ENCODE results near the gene PCNX1. TPM values are rescaled to one million over a fixed set of nuclear protein-coding genes. Genes with fewer than 3 reads are reported as not detected.

PCNX1 gene
- total and polyA plus RNA-seq, 9 of the 15 experiments (the other 6 are each of a cell fraction or from before 2014, with no cell fraction given), result 0.30 to 4.5 (median 2.3) TPM

GRCh38 chr14:71141701-71142374 lies 234.6 kb downstream of the PCNX1 start:
- Histone ChIP-seq H2AFZ (ENCODE audit: low read depth, low read length) (no peak overlapping the region), H3K9me3 (replicated peaks; ENCODE audit: control insufficient read depth, insufficient read depth, low read depth, low read length) (no peaks in the 10 kb centered on the region), H3K36me3 (ENCODE audit: control insufficient read depth, insufficient read depth, low read length) (no peaks in the 10 kb centered on the region), H3K4me2 (ENCODE audit: insufficient read depth, low read length) (no peak overlapping the region), H4K20me1 (replicated peaks; ENCODE audit: control insufficient read depth, insufficient read depth, low read length) (no peaks in the 10 kb centered on the region), H3K4me3 (no peak overlapping the region), H3K4me1 (replicated peaks in 1 of 2; ENCODE audit: control insufficient read depth in 2 of 2, insufficient read depth in 2 of 2, low read length in 2 of 2) (peaks cover 0 to 12% of the 10 kb centered on the region in 2 experiments; a peak in 4 of 5 replicates), H3K27me3 (ENCODE audit: control insufficient read depth in 2 of 2, insufficient read depth in 2 of 2, low read length in 2 of 2) (no peaks in the 10 kb centered on the region), H3K9me1 (ENCODE audit: control insufficient read depth, insufficient read depth, low read length) (no peaks in the 10 kb centered on the region), H3K9ac (ENCODE audit: insufficient read depth in 1 of 2, low read depth in 2 of 2, low read length in 2 of 2) (no peak overlapping the region), H3K27ac (ENCODE audit: extremely low read depth, low read depth, low read length) (no peak overlapping the region), H3K79me2 (ENCODE audit: control insufficient read depth, insufficient read depth, low read length) (no peaks in the 10 kb centered on the region)
- FAIRE-seq (no peak), DNase-seq (ENCODE audit: extremely low read depth in 1 of 4, low spot score in 3 of 4) (no peak), ATAC-seq (no peak)
- intact Hi-C loops (cut with micrococcal nuclease) (loop anchor here (5.0 kb wide), 1 partner anchor 610 kb away; no protein-coding TSS in a partner anchor), in situ Hi-C loops (cut with MboI) (no loop called here)
- ChIA-PET CTCF (ENCODE audit: low intra/inter-chr PET ratio) (no interaction called here), POLR2A (interaction anchor here (0.8 kb wide), 1 partner anchor 10 kb away, joined by 3 read pairs; no protein-coding TSS in a partner anchor)
- BruUV-seq (replicated peaks), result no TSS peak
- 46% methylated on average over 4 of the region's 4 CpGs for WGBS (ENCODE audit: insufficient coverage, low coverage, missing lambda C conversion rate)
- TF ChIP-seq THRAP3 (IDR thresholded peaks at IDR 0.05; ENCODE audit: borderline replicate concordance) (no peak), ZNF253 (CRISPR knock-in tag; conservative IDR thresholded peaks at IDR 0.05) (no peak), POLR3A (IDR thresholded peaks at IDR 0.05; ENCODE audit: borderline replicate concordance, extremely low read depth, insufficient read depth, insufficient read length) (no peak), RERE (CRISPR knock-in tag; IDR thresholded peaks at IDR 0.05; ENCODE audit: borderline replicate concordance) (no peak), STAT6 (CRISPR knock-in tag; IDR thresholded peaks at IDR 0.05) (no peak), ARID2 (IDR thresholded peaks at IDR 0.05) (no peak), STAT5A (IDR thresholded peaks at IDR 0.05; ENCODE audit: borderline replicate concordance, low read length) (no peak), KAT8 (IDR thresholded peaks at IDR 0.05; ENCODE audit: low read depth) (no peak), MTA3 (IDR thresholded peaks at IDR 0.05; ENCODE audit: borderline replicate concordance) (no peak), VEZF1 (CRISPR knock-in tag; IDR thresholded peaks at IDR 0.05) (no peak), TAF7 (tag; IDR thresholded peaks at IDR 0.05) (no peak), ZNF830 (CRISPR knock-in tag; IDR thresholded peaks at IDR 0.05) (no peak), ZNF197 (CRISPR knock-in tag; IDR thresholded peaks at IDR 0.05; ENCODE audit: low read depth) (no peak)
